Measurements from ENCODE around the gene KRTAP4-1.

The KRTAP4-1 gene

GRCh38 chr17:41199421-41200078 is 14.8 kb upstream of the KRTAP4-1 start:
- H3K27ac ChIP-seq (ENCODE audit: extremely low read depth, low read depth, low read length): no peak overlapping the region
- H3K4me3 ChIP-seq (ENCODE audit: low read depth, low read length): no peak overlapping the region
- ChIA-PET POLR2A (no interaction called here), CTCF (interaction anchor here (0.6 kb wide), 2 partner anchors 238 to 242 kb away, joined by 3 read pairs; no protein-coding TSS in a partner anchor)
- H3K9me3 ChIP-seq (ENCODE audit: control insufficient read depth, insufficient read depth, low read depth, low read length): no peaks in the 10 kb centered on the region
- H3K4me1 ChIP-seq (ENCODE audit: control insufficient read depth, insufficient read depth, low read length): no peaks in the 10 kb centered on the region
- TF ChIP-seq YY1 (tag by site-specific recombination; IDR thresholded peaks at IDR 0.05): no peak
- no peak for TF ChIP-seq KLF8 (tag by site-specific recombination; IDR thresholded peaks at IDR 0.05)
- TF ChIP-seq ZNF155 (tag by site-specific recombination; IDR thresholded peaks at IDR 0.05): no peak
- TF ChIP-seq KLF10 (tag by site-specific recombination; IDR thresholded peaks at IDR 0.05): no peak
- no peak for TF ChIP-seq ZBTB10 (tag by site-specific recombination; IDR thresholded peaks at IDR 0.05)
- no peak for TF ChIP-seq ZNF140 (tag by site-specific recombination; IDR thresholded peaks at IDR 0.05)
- TF ChIP-seq ZBTB26 (tag by site-specific recombination; optimal IDR thresholded peaks at IDR 0.05): no peak
- no peak for TF ChIP-seq ZNF501 (tag by site-specific recombination; IDR thresholded peaks at IDR 0.05)
- TF ChIP-seq IKZF3 (tag by site-specific recombination; IDR thresholded peaks at IDR 0.05): no peak
- TF ChIP-seq ZNF398 (tag by site-specific recombination; IDR thresholded peaks at IDR 0.05): no peak
- TF ChIP-seq INSM2 (tag by site-specific recombination; IDR thresholded peaks at IDR 0.05): no peak
- TF ChIP-seq ZNF280D (tag by site-specific recombination; IDR thresholded peaks at IDR 0.05): no peak
- no peaks in the 10 kb centered on the region for H3K36me3 ChIP-seq (ENCODE audit: control insufficient read depth in 2 of 2, insufficient read depth in 1 of 2, low read length in 2 of 2)

- H3K4me1 ChIP-seq (ENCODE audit: control insufficient read depth, insufficient read depth, low read length): no peaks in the 10 kb centered on the region
- CTCF ChIA-PET: interaction anchor here (0.6 to 0.7 kb wide), 2 partner anchors 98 to 178 kb away, joined by 3 to 5 read pairs; no protein-coding TSS in a partner anchor
- H3K36me3 ChIP-seq (ENCODE audit: control insufficient read depth in 2 of 2, insufficient read depth in 1 of 2, low read length in 2 of 2): no peaks in the 10 kb centered on the region
- POLR2A ChIA-PET: no interaction called here
- no peak overlapping the region for H3K4me3 ChIP-seq (ENCODE audit: low read depth, low read length)
- H3K27ac ChIP-seq (ENCODE audit: extremely low read depth, low read depth, low read length): no peak overlapping the region
- no peaks in the 10 kb centered on the region for H3K9me3 ChIP-seq (ENCODE audit: control insufficient read depth, insufficient read depth, low read depth, low read length)
- TF ChIP-seq SP7 (tag by site-specific recombination; IDR thresholded peaks at IDR 0.05) (no peak), ZSCAN18 (tag by site-specific recombination; IDR thresholded peaks at IDR 0.05) (no peak), HIC1 (tag by site-specific recombination; IDR thresholded peaks at IDR 0.05) (no peak), ZNF549 (tag by site-specific recombination; IDR thresholded peaks at IDR 0.05) (no peak), INSM2 (tag by site-specific recombination; IDR thresholded peaks at IDR 0.05) (no peak)
These were observed 11.4 kb upstream of the KRTAP4-1 start for GRCh38 chr17:41196068-41196467.

All from HEK293 (cell line).